ENCODE measurements around the gene DROSHA.

The DROSHA gene

GRCh38 chr5:31477516-31477915 lies 54.4 kb downstream of the DROSHA start:
- no peak overlapping the region for H2BK15ac ChIP-seq (ENCODE audit: low read depth, poor library complexity, severe bottlenecking)
- WGBS, result no CpG with 5 or more reads among the region's 2 CpGs
- H3K4me2 ChIP-seq (ENCODE audit: low read length, poor library complexity, severe bottlenecking), result no peak overlapping the region
- no peak overlapping the region for H2BK12ac ChIP-seq (ENCODE audit: low read length in 2 of 2)
- H3K23ac ChIP-seq (ENCODE audit: low read length in 2 of 2), result no peak overlapping the region
- no peak overlapping the region for H3K9ac ChIP-seq (ENCODE audit: low read length)
- no peak overlapping the region for H3K14ac ChIP-seq (ENCODE audit: low read length in 2 of 2)
- peaks cover 10% of the 10 kb centered on the region for H3K79me1 ChIP-seq (replicated peaks; ENCODE audit: low read length, poor library complexity, severe bottlenecking)
- no peak overlapping the region for H2AK5ac ChIP-seq (ENCODE audit: low read length, severe bottlenecking)
- no peaks in the 10 kb centered on the region for H3K9me3 ChIP-seq (ENCODE audit: control insufficient read depth, low read length)
- H3K18ac ChIP-seq (ENCODE audit: low read depth in 1 of 2, low read length in 2 of 2), result no peak overlapping the region
- no peaks in the 10 kb centered on the region for H3K4me1 ChIP-seq (ENCODE audit: control insufficient read depth, insufficient read depth, low read depth, low read length)
- H2BK120ac ChIP-seq (ENCODE audit: low read depth, low read length), result no peak overlapping the region
- no peaks in the 10 kb centered on the region for H3K27me3 ChIP-seq (ENCODE audit: control insufficient read depth in 1 of 2, insufficient read depth in 1 of 2, low read length in 2 of 2)
- no peak overlapping the region for H3K27ac ChIP-seq (ENCODE audit: low read length, poor library complexity, severe bottlenecking)
- H2AFZ ChIP-seq (ENCODE audit: low read depth, low read length), result no peak overlapping the region
- no peak overlapping the region for H4K91ac ChIP-seq (ENCODE audit: low read length)
- no peak overlapping the region for H4K8ac ChIP-seq (ENCODE audit: low read length)
- H3K4me3 ChIP-seq (ENCODE audit: insufficient read depth in 1 of 2, low read depth in 1 of 2, low read length in 2 of 2), result no peak overlapping the region
- no peak for DNase-seq
- H2BK5ac ChIP-seq (ENCODE audit: low read depth, low read length, poor library complexity, severe bottlenecking), result no peak overlapping the region
- H3K36me3 ChIP-seq (ENCODE audit: control insufficient read depth in 1 of 2, insufficient read depth in 2 of 2, low read depth in 1 of 2, low read length in 2 of 2), result peaks cover 14 to 62% of the 10 kb centered on the region in 2 experiments
- H3K4ac ChIP-seq (ENCODE audit: low read depth in 1 of 2, low read length in 2 of 2), result no peak overlapping the region

GRCh38 chr5:31476738-31477141 lies 55.2 kb downstream of the DROSHA start:
- Histone ChIP-seq H3K9ac (ENCODE audit: low read length) (no peak overlapping the region), H3K4ac (ENCODE audit: low read depth in 1 of 2, low read length in 2 of 2) (no peak overlapping the region), H3K4me3 (ENCODE audit: insufficient read depth in 1 of 2, low read depth in 1 of 2, low read length in 2 of 2) (no peak overlapping the region), H2BK15ac (ENCODE audit: low read depth, poor library complexity, severe bottlenecking) (no peak overlapping the region), H3K4me1 (ENCODE audit: control insufficient read depth, insufficient read depth, low read depth, low read length) (no peaks in the 10 kb centered on the region), H3K14ac (ENCODE audit: low read length in 2 of 2) (no peak overlapping the region), H3K36me3 (ENCODE audit: control insufficient read depth in 1 of 2, insufficient read depth in 2 of 2, low read depth in 1 of 2, low read length in 2 of 2) (peaks cover 15 to 62% of the 10 kb centered on the region in 2 experiments), H3K4me2 (ENCODE audit: low read length, poor library complexity, severe bottlenecking) (no peak overlapping the region), H2BK5ac (ENCODE audit: low read depth, low read length, poor library complexity, severe bottlenecking) (no peak overlapping the region), H2BK120ac (ENCODE audit: low read depth, low read length) (no peak overlapping the region), H2AK5ac (ENCODE audit: low read length, severe bottlenecking) (no peak overlapping the region), H3K18ac (ENCODE audit: low read depth in 1 of 2, low read length in 2 of 2) (no peak overlapping the region), H3K23ac (ENCODE audit: low read length in 2 of 2) (no peak overlapping the region), H4K8ac (ENCODE audit: low read length) (no peak overlapping the region), H2AFZ (ENCODE audit: low read depth, low read length) (no peak overlapping the region), H2BK12ac (ENCODE audit: low read length in 2 of 2) (no peak overlapping the region), H3K9me3 (ENCODE audit: control insufficient read depth, low read length) (no peaks in the 10 kb centered on the region), H4K91ac (ENCODE audit: low read length) (no peak overlapping the region), H3K27me3 (ENCODE audit: control insufficient read depth in 1 of 2, insufficient read depth in 1 of 2, low read length in 2 of 2) (no peaks in the 10 kb centered on the region), H3K79me1 (replicated peaks; ENCODE audit: low read length, poor library complexity, severe bottlenecking) (peaks cover 10% of the 10 kb centered on the region), H3K27ac (ENCODE audit: low read length, poor library complexity, severe bottlenecking) (no peak overlapping the region)
- 97% methylated on average over 4 of the region's 4 CpGs for WGBS
- no peak for DNase-seq

- Histone ChIP-seq H3K14ac (ENCODE audit: low read length in 2 of 2) (no peak overlapping the region), H2BK15ac (ENCODE audit: low read depth, poor library complexity, severe bottlenecking) (no peak overlapping the region), H3K4me1 (ENCODE audit: control insufficient read depth, insufficient read depth, low read depth, low read length) (peaks cover 1% of the 10 kb centered on the region), H2BK120ac (ENCODE audit: low read depth, low read length) (no peak overlapping the region), H2AK5ac (ENCODE audit: low read length, severe bottlenecking) (no peak overlapping the region), H3K23ac (ENCODE audit: low read length in 2 of 2) (no peak overlapping the region), H2BK5ac (ENCODE audit: low read depth, low read length, poor library complexity, severe bottlenecking) (no peak overlapping the region), H2BK12ac (ENCODE audit: low read length in 2 of 2) (no peak overlapping the region), H3K27ac (ENCODE audit: low read length, poor library complexity, severe bottlenecking) (no peak overlapping the region), H3K4me3 (ENCODE audit: insufficient read depth in 1 of 2, low read depth in 1 of 2, low read length in 2 of 2) (no peak overlapping the region), H4K8ac (ENCODE audit: low read length) (no peak overlapping the region), H4K91ac (ENCODE audit: low read length) (no peak overlapping the region), H3K4me2 (ENCODE audit: low read length, poor library complexity, severe bottlenecking) (no peak overlapping the region), H3K36me3 (ENCODE audit: control insufficient read depth in 1 of 2, insufficient read depth in 2 of 2, low read depth in 1 of 2, low read length in 2 of 2) (peaks cover 13 to 46% of the 10 kb centered on the region in 2 experiments), H3K18ac (ENCODE audit: low read depth in 1 of 2, low read length in 2 of 2) (no peak overlapping the region), H3K9ac (ENCODE audit: low read length) (no peak overlapping the region), H3K9me3 (ENCODE audit: control insufficient read depth, low read length) (no peaks in the 10 kb centered on the region), H3K79me1 (replicated peaks; ENCODE audit: low read length, poor library complexity, severe bottlenecking) (peaks cover 12% of the 10 kb centered on the region), H2AFZ (ENCODE audit: low read depth, low read length) (no peak overlapping the region), H3K27me3 (ENCODE audit: control insufficient read depth in 1 of 2, insufficient read depth in 1 of 2, low read length in 2 of 2) (no peaks in the 10 kb centered on the region), H3K4ac (ENCODE audit: low read depth in 1 of 2, low read length in 2 of 2) (no peak overlapping the region)
- DNase-seq, result no peak
- WGBS, result 100% methylated on average over 1 of the region's 1 CpG
Observed at GRCh38 chr5:31471916-31472315, 60.0 kb downstream of the DROSHA start.

GRCh38 chr5:31471040-31471439 lies 60.9 kb downstream of the DROSHA start:
- no peak overlapping the region for H4K91ac ChIP-seq (ENCODE audit: low read length)
- no peaks in the 10 kb centered on the region for H3K9me3 ChIP-seq (ENCODE audit: control insufficient read depth, low read length)
- H2AK5ac ChIP-seq (ENCODE audit: low read length, severe bottlenecking), result no peak overlapping the region
- no peak overlapping the region for H2BK15ac ChIP-seq (ENCODE audit: low read depth, poor library complexity, severe bottlenecking)
- H3K9ac ChIP-seq (ENCODE audit: low read length), result peak overlapping the region; percentile 46
- H3K4me3 ChIP-seq (ENCODE audit: insufficient read depth in 1 of 2, low read depth in 1 of 2, low read length in 2 of 2), result no peak overlapping the region
- no peak overlapping the region for H2BK120ac ChIP-seq (ENCODE audit: low read depth, low read length)
- no peak overlapping the region for H3K27ac ChIP-seq (ENCODE audit: low read length, poor library complexity, severe bottlenecking)
- H3K14ac ChIP-seq (ENCODE audit: low read length in 2 of 2), result no peak overlapping the region
- no peak overlapping the region for H2AFZ ChIP-seq (ENCODE audit: low read depth, low read length)
- no CpG with 5 or more reads among the region's 2 CpGs for WGBS
- H3K27me3 ChIP-seq (ENCODE audit: control insufficient read depth in 1 of 2, insufficient read depth in 1 of 2, low read length in 2 of 2), result no peaks in the 10 kb centered on the region
- no peak overlapping the region for H2BK5ac ChIP-seq (ENCODE audit: low read depth, low read length, poor library complexity, severe bottlenecking)
- H3K4me2 ChIP-seq (ENCODE audit: low read length, poor library complexity, severe bottlenecking), result no peak overlapping the region
- H3K23ac ChIP-seq (ENCODE audit: low read length in 2 of 2), result no peak overlapping the region
- no peak overlapping the region for H2BK12ac ChIP-seq (ENCODE audit: low read length in 2 of 2)
- H3K79me1 ChIP-seq (replicated peaks; ENCODE audit: low read length, poor library complexity, severe bottlenecking), result peaks cover 9% of the 10 kb centered on the region
- H3K18ac ChIP-seq (ENCODE audit: low read depth in 1 of 2, low read length in 2 of 2), result no peak overlapping the region
- peaks cover 12 to 53% of the 10 kb centered on the region in 2 experiments for H3K36me3 ChIP-seq (ENCODE audit: control insufficient read depth in 1 of 2, insufficient read depth in 2 of 2, low read depth in 1 of 2, low read length in 2 of 2)
- no peak for DNase-seq
- no peak overlapping the region for H3K4ac ChIP-seq (ENCODE audit: low read depth in 1 of 2, low read length in 2 of 2)
- H3K4me1 ChIP-seq (ENCODE audit: control insufficient read depth, insufficient read depth, low read depth, low read length), result peaks cover 1% of the 10 kb centered on the region
- H4K8ac ChIP-seq (ENCODE audit: low read length), result no peak overlapping the region

Data from mesenchymal stem cell (in vitro differentiated cells and primary cell).